ENCODE measurements around the gene MYH16.
"Not testable (repeated sequence)": the region's sequence is repeated elsewhere in the genome, so short reads cannot be mapped to it uniquely, and the experiment has no call there.

MYH16 gene

DNA sequence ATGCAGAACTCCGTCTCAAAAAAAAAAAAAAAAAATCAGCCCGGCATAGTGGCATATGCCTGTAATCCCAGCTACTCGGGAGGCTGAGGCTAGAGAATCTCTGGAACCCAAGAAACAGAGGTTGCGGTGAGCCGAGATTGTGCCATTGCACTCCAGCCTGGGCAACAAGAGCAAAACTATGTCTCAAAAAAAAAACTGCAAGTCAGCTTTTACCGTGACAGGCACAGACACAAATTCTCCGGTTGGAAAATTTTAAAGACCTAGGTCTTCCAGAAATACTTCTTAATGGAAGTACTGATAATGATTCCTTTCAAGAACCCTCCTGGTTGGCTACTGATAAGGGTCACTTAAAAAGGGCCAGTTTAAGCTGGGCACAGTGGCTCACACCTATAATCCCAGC, 82.5 kb downstream of the MYH16 start:
- DNase-seq (ENCODE audit: low spot score) = no peak

DNA sequence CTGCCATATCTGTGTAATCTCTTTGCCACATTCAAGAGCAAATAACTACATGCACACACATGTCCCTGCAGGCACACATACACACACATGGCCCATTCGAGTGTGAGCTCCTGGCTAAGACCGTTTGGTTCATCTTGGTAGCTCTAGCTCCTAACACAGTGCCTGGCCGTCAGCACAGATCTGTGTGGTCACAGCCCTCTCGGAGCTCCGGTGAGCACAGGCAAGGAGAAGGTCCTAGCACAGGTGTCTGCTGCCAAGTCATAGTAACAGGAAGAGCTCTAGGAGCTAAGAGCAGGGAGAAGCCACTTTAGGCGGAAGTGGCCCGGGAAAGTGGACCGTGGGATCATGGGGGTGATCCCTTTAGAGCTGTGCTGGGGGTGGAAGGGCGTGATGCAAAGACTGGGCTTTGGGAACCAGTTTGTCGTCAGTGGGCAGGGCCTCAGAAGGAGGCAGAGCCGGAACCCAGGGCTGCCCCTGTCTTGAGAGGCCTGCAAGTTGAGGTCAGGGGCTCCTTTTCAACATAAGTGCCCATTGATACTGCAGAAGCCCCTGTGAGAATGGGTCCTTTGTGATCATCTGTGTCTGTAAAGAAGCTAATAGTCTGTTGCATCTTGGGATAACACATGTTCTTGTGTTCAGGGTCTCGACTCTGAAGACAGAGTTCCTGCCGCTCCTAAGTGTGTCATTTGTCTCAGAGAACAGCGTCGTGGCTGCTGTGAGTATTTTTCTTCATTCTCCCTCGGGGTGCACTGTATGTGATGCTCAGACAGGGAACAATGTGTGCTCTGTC, 85.3 kb downstream of the MYH16 start:
- no peak for DNase-seq (ENCODE audit: low spot score)

DNA sequence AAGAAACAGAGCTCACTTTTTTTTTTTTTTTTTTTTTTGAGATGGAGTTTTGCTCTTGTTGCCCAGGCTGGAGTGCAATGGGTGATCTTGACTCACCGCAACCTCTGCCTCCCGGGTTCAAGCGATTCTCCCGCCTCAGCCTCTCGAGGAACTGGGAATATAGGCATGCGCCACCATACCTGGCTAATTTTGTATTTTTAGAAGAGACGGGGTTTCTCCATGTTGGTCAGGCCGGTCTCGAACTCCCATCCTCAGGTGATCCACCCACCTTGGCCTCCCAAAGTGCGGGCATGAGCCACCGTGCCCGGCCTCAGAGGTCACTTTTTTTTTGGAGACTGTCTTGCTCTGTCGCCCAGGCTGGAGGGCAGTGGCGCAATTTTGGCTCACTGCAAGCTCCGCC, 85.9 kb downstream of the MYH16 start:
- DNase-seq (ENCODE audit: low spot score) = not testable (repeated sequence)

DNA sequence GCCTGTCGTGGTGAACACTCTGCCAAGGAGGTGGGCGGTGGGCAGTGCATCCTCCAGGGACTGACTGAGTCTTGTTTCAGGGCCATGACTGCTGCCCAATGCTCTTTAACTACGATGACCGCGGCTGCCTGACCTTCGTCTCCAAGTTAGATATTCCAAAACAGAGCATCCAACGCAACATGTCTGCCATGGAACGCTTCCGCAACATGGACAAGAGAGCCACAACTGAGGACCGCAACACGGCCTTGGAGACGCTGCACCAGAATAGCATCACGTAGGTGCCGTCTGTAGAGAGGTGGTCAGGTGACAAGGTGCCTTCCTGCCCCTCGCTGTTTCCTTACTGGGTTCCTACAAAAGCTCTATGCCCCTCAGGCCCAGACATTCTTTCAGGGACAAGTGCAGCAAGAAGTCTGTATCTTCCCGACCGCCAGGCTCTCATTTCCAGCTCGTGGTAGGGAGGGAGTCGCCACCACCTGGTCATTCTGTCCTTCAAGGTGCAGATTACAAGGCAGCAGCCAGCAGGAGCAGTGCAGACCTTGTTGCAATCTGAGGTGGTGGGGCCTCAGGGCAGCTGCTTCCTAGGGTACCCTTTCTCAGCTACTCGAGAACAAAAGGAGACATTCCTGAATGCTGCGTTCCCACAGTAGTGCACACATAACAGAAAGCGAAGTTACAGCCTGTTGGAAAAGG, 87.0 kb downstream of the MYH16 start:
- DNase-seq (ENCODE audit: low spot score) = no peak
